T47D (cell line): ENCODE data around the gene EXT2.

Source experiments
- DNase-seq, 2 experiments: peaks; one replicate each; pipeline versions ENCODE4 v3.0.0 to v3.0.0-alpha.2; 2011 to 2012; ENCODE audit warnings: low read depth in 1 of 2, low spot score in 1 of 2
- JUND ChIP-seq: IDR thresholded peaks from 2 replicates; pipeline ENCODE4 v1.6.1; 2012; ENCODE audit warnings: low read depth
- in situ Hi-C: cut with HindIII; loops from 2 replicates; pipeline ENCODE4 v1.10.0; 2016; ENCODE audit warnings: low sequenced_read_pairs, low pct_unique_long_range_greater_than_20kb

Gene EXT2

DNA sequence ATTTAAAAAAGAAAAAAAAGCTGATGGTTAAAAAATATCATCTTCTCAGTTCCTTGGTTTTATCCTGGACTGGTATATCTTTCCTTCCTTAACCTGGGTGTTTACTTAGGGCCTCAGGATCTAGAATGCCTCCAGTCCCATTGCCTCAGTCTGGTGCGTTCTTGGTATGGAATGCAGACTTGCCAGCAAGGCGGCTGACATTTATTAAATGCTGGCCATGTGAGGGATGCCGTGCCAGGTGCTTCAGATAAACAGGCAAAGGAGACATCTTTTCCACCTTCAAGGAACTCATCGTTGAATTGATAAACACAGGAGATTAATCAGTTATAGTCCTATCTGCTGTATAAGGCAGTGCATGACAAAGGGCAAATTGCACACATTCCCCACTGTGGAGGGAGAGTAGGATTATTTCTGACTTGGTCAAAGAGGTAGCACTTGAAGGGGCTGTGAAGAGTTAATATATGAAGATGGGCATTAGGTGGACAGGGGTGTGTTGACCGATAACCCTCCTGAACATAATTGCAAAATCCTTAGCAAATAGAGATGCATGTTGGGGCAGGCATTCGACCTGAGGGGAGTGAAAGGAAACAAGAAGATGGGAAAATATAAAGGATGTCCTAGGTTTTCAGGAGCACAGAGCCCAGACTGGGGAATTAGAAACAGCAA lies 160.1 kb downstream of the EXT2 start:
- in situ Hi-C loops, result no loop called here
- peak; percentile 46 to 69 for DNase-seq
- TF ChIP-seq JUND, result no peak

DNA sequence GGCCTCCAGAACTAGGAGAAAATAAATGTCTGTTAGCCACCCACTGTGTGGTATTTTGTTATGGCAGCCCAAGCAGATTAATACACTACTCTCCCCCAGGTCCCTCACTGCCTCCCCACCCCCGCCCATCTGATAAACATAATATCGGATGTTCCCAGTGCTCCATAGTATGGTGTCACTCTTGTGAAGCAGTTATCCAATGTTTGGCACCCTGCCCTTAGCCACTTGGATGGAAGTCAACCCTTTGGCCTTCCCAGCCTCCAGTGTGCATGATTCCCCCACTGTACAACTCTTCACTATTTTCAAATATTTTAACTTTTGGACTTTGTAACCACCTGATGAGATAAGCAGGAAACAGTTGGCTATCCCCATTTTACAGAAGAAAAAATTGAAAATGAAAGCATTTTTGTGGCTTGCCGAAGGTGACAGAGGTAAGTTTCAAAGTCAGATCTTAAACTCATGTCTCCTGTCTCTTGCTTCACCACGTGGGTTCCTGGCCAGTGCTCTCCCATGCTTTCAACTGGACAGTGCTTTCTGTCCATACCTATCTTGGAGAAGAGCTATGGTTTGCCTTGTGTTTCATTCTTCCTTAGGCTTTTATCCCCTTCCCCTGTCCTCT lies 161.3 kb downstream of the EXT2 start:
- TF ChIP-seq JUND, result no peak
- in situ Hi-C loops, result no loop called here
- no peak for DNase-seq

DNA sequence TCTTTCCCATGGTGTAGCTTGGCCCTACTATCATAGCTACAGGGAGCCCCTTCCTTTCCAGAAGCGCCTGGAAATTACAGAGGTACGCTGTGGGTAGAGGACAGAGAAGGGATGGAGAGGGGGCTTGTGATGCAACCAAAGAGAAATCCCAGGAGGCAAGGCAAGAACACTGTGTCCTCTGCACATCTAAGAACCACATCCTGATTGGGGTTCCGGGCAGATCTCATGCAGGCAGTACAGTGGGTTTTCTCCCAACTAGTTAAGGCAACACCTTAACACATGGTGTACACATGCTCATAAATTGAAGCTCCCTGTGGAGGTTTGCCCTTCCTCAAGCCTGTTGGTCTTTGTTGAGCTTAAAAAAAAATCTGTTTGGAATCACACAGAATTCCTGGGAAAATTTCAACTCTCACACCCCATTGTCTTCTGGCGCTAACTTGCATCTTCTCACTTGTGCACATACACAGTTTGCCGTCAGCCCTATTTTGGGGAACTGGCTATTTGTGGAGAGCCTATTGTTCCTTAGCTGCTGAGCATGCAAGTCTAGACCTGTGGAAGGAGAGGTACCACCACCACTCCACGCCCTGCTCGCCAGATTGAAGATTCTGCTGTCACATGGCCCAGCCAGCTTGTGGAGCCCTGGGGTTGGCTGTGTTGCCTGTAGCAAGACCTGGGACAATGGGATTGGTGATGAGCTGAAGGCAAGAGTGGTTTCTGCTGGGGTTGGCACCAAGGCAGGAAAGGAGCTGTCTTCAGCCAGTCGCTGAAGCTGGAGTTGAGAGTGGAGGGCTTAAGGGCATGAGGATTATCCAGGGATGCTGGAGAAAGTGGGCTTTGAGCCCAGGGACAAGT lies 162.1 kb downstream of the EXT2 start:
- DNase-seq, result no peak
- TF ChIP-seq JUND, result no peak
- in situ Hi-C loops, result no loop called here

DNA sequence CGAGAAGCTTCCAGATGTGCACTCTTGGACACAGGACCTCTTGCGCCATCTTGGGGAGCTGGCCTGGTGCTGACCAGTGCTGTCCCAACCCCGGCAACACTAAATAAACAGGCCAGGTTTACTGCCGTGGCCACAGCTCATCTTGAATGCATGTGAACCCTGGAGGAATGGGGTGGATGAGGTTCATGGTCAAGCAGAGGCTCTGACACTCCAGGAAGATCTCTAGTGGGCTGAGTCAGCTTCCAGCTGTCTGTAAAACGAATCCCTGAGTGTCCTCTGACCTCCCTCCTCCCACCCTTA lies 162.7 kb downstream of the EXT2 start:
- in situ Hi-C loops, result no loop called here
- no peak for TF ChIP-seq JUND
- DNase-seq, result peak in 1 of 2 experiments; percentile 18

DNA sequence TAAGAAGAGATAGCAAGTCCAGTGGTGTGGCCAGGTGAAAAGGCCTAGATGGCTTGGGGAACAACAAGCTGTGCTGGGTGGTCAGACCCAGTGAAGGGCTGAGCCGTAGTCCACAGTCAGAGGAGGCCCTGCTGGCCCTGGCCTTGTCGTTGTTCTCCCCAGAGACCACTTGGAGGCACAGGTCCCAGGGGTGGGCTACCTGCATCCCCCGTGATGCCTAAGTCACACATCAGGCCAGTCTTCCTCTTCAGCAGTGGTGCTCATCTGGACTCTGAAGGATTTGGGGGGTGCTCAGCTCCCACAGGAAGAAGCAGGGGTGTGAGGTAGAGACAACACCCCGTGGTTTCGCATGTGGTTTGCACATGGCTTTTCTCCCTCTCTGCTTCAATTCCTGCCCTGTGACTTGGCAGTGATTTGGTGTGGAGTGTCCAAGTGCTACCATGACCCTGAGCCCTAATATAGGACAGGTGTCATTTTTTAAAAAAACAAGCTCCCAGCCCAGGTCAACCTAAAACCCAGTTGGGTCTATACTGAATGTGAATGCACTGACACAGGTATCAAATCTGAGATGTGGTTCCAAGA lies 163.5 kb downstream of the EXT2 start:
- no peak for TF ChIP-seq JUND
- in situ Hi-C loops, result no loop called here
- DNase-seq, result no peak

DNA sequence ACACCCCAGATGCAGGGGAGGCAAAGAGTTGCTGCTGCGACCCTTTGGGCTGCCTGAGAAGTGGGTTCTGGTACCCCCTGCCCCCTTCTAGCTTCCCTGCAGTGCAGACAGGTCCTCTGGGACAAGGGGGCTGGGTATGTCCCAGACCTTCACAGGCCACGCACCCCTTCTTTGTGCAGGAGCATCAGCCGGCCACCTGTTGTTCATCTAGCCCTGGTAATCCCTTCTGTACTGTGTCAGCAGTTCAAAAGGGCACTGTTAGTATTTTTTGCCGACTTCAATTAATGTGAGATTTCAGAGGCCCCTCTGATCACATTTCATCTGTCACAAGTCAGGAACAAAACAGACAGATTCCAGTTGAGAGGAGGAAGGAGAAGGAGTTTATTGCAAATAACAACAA lies 164.6 kb downstream of the EXT2 start:
- no peak for TF ChIP-seq JUND
- no peak for DNase-seq
- in situ Hi-C loops, result no loop called here

DNA sequence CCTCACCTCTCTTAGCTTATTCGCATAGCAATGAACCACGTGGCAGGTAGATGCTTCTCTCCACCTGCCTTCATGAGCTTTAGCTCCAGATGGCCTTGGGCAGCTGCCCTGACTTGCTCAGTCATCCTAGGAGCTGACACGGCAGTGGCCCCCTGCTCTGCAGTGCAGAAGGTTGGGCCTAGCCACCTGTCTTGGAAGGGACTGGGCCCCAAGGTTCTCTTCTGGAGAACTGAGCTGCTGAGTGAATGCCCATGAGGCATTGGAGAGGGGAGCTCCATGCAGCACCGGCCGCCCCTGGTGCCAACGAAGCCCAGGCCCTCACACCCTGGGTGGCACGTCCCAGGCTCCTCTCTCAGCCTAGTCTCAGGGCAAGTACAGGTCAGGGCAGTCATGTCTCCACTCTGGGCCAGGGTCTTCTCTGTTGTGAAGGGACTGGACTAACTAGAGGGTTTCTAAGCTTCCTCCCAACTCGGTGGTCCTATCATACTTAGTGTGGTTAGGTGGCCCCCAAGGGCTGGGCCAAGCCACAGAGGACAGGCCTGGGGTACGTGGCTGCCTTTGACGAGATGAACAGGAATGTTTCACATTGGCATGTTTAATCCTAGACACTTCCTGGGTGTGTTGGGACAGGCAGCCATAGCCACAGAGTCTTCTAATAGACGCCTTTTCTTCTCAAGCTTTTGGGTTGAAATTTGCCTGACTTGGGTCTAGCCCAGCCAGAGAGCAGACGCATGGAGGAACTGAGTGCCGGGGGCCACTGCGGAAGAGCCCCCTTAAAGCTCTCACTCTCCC lies 166.5 kb downstream of the EXT2 start:
- no peak for DNase-seq
- in situ Hi-C loops, result no loop called here
- no peak for TF ChIP-seq JUND

DNA sequence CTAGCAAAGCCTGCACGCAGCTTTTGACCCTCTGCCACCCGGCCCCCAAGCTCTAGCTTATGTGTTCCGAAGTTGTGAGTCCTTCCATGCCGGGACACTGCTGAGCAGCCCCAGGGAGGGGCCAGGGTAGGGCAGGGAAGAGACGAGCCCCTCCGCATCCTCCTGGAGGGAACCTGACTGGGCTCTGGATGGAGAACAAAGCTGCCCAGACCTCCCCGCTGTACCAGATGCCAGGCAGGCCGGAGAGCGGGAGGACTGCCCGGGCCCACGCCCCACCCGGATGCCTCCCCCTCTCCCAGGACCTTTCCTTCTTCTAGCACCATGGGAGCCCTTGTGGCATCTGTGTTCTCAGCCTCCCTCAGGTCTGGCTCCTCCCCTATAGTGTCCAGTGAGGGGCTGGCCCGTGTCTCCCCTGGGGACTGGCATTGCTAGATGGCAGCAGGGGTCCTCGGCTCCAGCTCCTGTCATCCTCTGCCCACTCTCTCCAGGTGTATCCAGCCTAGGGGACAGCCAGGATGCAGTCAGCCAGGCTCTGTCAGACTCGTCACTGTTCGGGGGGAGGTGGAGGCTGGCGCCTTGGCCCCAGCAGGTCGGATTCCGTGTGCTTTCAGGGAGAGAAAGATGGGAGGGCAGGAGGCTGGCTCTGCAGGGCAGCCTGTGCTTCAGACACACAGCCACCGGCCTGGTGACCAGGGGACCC lies 168.4 kb downstream of the EXT2 start:
- in situ Hi-C loops, result no loop called here
- DNase-seq, result no peak
- TF ChIP-seq JUND, result no peak

DNA sequence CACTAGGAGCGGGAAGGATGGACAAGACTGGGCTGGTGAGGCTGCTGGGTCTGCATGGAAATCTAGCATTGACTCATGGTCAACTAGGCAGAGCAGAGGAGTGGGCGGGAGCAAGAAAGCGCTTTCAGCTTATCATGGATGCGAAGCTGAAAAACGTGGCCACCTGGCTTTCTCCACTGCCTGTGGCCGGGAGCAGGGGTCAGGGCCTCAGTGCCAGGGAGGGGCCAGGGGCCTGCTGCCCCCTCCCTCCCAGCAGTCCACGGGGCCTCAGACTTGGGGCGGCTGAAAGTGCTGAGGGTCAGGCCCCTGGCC lies 168.9 kb downstream of the EXT2 start:
- in situ Hi-C loops, result no loop called here
- no peak for DNase-seq
- TF ChIP-seq JUND, result no peak

DNA sequence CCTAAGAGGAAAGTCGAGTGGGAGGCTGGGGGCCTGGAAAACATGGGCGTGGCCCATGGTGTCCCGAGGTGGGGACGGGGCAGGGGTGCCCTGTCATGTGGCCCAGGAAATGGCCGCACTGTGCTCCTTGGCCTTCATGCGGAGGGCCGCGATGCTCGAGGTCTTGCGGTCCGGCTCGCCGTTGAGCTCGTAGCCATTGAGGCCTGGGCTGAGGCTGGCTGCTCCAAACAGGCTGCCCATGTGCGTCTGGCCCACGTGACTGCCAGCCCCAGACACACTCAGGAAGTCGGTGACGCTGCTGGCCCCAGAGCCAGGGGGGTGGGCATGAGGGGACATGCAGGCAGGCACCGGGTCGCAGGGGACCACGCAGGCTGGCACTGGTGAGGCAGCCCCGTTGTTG lies 169.3 kb downstream of the EXT2 start:
- in situ Hi-C loops, result no loop called here
- no peak for TF ChIP-seq JUND
- DNase-seq, result no peak

DNA sequence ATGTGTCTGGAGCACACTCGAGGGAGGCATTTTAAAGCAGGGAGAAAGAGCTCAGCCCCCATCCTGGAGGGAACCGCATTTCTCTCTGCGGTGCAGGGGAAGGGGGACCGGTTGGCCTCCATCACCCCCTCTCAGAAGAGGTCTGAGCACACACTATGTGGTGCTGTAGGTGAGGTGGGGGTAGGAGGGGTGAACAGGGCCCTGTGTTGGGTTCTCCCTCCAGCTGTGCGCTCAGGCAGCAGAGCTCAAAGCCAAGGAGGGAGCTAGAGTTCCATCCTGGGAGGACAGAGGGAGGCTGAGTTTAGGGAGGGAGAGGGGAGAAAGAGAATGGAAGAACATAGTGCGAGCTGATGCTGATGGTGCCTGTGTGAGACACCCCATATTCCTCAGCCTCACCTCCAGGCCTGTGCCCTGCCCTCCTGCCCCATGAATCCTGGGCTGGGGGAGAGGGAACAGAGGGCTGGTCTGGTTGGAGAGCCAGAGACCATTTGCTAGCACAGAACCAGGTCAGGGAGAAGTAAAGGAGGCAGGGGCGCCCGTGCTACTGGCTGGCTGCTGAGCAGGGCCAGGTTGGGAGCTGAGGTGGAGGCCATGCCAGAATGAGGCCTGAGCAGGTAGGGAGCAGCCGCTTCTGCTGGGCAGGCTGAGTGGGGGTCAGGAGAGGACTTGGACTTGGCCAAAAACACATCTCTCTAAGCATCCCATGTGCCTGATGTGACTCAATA lies 170.7 kb downstream of the EXT2 start:
- in situ Hi-C loops, result no loop called here
- DNase-seq, result no peak
- no peak for TF ChIP-seq JUND
